GM04504 (cell line): ENCODE measurements around the gene ASIC4.

Experiments
- DNase-seq: peaks from one replicate; pipeline ENCODE4 v3.0.0-alpha.2; 2012; ENCODE audit warnings: low read depth

Gene ASIC4, protein sequence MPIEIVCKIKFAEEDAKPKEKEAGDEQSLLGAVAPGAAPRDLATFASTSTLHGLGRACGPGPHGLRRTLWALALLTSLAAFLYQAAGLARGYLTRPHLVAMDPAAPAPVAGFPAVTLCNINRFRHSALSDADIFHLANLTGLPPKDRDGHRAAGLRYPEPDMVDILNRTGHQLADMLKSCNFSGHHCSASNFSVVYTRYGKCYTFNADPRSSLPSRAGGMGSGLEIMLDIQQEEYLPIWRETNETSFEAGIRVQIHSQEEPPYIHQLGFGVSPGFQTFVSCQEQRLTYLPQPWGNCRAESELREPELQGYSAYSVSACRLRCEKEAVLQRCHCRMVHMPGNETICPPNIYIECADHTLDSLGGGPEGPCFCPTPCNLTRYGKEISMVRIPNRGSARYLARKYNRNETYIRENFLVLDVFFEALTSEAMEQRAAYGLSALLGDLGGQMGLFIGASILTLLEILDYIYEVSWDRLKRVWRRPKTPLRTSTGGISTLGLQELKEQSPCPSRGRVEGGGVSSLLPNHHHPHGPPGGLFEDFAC

DNA sequence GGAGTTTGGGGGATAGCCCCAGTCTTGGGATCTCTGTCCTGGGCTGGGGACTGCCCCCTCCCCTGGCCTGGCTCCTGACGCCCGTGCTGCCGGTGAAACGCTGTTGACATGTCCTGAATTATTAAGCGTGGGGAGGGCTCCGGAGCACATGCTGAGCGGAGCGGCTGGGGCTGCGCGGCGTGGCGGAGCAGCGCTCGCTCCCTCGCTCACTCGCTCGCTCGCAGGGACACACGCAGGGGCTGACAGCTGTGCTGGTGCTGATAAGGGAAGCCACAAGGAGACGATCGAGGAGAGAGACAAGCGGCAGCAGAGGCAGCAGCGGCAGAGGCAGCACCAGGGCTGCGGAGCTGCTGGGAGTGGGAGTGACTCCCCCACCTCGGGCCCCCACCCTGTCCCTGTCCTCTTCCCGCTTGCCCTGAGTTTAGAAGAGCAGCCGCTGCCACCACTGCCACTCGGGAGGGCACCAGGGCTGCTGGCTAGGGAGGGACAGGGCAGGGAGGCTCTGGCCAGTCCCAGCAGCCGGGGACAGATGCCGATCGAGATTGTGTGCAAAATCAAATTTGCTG is at the start of gene ASIC4:
Gene ASIC4, plus strand, starts transcription at position 287 of the 566 bp plus-strand sequence. Its CDS starts 243 bp downstream, at position 530.
- no peak for DNase-seq

DNA sequence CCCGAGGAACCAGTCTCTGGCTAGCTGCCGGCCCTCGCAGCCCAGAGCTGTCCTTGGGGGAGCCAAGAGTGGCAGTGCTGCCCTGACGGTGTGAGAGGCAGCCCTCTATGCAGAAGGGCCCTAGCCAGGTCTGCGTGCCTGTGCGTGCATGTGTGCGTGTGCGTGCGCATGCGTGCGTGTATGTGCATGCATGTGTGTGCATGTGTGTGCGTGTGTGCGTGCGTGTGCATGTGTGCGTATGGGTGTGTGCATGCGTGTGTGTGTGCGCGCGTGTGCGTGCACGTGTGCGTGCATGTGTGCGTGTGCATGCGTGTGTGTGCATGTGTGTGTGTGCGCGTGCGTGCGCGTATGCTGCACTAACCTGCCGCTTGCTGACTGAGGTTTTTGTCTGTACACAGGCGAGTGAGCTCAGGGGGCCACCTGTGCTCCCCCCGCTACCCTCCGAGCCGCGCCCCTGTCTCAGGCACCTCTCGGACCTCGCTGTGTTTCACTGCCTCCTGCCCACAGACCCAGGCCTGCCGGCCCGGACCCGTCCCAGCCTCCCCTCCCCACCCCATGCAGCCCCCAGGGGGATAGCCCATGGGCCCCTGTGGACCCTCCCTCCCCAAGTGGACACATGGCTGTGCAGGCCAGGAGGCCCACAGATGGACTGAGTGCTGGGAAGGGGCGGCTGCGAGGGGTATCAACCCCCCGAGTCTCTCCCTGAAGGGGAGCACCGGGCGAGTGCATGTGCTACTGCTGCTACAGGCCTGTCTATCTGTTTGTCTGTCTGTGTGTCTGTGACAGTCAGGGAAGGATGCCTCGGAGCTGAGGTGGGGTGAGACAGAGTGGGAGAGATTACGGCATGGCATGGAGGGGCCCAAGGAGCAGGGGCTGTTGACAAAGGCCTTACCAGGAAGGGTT is 48.4 kb upstream of the ASIC4 start:
- no peak for DNase-seq

DNA sequence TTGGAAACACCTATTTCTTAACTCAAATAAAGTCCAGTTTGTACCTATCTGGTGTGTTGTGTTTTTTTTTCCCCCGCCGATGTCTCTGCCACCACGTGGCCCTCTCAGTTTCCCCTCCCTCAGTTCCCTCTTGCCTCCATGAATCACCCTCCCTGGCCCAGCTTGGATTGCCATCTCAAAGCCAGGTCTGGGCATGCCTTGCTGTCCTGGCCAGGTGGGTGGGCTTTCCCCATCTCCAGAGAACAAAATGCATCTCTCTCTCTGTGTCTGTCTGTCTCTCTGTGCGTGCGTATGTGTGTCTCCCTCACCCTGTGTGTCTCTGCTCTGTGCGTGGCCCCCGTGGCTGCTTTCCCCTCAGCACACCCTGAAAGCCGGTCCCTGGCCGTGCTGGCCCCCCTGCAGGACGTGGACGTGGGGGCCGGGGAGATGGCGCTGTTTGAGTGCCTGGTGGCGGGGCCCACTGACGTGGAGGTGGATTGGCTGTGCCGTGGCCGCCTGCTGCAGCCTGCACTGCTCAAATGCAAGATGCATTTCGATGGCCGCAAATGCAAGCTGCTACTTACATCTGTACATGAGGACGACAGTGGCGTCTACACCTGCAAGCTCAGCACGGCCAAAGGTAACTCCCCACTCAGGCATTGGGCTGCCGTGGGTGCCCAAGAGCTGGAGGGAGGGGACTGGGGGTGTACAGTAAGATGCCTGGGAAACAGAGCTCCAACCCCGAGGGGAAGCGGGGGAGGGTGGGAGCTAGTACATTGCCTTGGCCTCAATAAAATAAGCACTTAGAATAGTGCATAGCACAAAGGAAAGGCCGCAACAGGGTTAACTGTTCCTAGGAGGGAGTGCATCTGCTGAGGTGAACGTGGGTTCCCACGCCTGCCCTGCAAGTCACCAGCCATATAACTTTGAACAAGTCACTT is 47.2 kb upstream of the ASIC4 start:
- DNase-seq: no peak

DNA sequence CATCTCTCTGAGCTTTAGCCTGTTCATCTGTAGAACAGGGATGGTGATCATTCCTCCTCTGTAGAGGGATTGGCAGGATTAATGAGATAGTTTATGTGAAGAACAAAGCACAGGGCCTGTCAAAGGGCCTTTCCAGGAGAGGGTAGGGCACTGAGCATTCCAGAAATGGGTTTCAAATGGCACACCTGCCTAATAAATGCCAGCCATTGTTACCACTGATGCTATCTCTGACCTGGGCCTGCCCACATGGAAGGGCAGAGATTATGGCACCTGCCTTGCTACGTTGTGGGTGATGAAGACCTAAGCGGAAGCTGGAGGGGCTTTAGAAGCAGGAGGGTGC is 46.6 kb upstream of the ASIC4 start:
- no peak for DNase-seq

DNA sequence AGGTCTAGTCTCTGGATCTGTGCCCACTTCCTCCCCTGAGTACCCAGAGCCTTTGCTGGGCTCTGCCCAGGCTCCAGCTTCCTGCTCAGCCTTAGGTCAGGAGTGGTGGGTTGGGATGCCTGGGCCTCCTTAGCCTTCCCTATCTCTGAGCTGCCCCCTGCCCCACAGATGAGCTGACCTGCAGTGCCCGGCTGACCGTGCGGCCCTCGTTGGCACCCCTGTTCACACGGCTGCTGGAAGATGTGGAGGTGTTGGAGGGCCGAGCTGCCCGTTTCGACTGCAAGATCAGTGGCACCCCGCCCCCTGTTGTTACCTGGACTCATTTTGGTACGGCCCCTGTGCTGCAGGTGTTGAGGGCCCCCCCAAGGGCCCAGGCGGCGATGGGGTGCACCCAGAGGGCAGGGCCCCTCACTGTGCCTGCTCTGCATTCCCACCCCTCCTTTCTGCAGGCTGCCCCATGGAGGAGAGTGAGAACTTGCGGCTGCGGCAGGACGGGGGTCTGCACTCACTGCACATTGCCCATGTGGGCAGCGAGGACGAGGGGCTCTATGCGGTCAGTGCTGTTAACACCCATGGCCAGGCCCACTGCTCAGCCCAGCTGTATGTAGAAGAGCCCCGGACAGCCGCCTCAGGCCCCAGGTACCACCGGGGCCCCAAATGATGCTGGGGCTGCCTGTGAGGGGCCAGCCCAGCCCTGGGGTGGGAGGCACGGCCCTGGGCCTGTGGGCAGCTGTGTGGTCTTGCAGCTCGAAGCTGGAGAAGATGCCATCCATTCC is 45.7 kb upstream of the ASIC4 start:
- DNase-seq: no peak

DNA sequence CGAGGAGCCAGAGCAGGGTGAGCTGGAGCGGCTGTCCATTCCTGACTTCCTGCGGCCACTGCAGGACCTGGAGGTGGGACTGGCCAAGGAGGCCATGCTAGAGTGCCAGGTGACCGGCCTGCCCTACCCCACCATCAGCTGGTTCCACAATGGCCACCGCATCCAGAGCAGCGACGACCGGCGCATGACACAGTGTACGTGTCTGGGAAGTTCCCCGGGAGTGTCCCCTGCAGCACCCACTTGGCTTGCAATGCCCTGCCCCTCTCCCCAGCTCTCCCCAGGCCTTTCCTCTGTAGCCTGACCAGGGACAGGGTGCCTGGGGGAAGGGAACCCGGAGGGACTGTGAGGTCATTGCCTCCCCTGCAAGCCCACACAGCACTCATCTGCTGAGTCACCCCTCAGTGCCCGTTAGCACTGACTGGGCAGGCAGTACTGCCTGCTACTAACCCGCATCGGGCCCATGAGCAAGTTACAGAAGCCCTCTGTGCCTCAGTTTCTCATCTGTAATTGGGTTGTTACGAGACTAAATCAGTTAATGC is 45.0 kb upstream of the ASIC4 start:
- DNase-seq: no peak

DNA sequence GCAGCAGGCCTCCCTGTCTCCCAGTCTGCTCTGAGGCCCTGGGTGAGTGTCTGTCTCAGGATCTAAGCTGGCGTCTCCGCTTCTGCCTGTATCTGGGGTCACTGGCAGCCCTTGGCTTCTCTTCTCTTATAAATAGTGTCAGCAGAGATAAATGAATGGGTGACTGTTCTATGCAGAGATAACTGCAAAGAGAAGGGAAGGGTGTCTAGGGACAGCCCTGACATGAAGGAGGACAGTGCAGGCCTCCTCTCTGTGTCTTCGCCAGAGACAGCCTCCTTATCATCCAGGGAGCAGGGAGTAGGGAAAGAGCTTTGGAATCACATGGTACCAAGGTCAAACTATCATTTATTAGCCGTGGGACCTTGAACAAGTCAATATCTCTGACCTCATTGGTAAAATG is 43.9 kb upstream of the ASIC4 start:
- no peak for DNase-seq

DNA sequence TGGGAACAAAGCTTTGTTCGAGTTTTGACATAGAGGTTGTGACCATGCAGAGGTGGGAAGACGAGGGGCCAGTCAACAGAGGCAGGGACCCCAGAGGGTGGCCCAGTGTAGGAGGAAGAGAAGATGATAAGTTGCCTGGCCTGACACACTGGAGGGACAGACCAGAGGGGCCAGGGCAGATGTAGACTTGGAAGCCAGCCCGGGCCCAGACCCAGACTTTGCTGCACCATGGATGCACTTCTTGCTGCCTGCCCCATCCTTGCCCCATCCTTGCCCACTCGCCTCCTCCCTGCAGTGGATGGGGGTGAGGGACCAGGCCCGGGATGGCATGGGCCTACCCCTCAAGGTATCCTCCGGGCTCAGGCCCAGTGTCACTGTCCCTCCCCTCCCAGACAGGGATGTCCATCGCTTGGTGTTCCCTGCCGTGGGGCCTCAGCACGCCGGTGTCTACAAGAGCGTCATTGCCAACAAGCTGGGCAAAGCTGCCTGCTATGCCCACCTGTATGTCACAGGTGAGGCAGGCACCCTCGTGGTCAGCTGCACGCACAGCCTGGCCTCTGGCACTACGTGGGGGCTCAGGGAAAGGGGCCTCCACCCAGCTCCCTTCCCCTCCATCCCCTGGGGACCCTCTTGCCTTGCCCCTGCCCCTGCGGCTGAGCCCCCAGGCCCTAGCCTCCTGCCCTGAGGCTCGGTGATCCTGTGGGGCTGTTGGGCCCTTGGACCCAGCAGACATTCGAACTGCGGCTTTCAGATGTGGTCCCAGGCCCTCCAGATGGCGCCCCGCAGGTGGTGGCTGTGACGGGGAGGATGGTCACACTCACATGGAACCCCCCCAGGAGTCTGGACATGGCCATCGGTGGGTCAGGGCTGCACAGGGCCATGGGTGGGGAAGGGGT is 42.6 kb upstream of the ASIC4 start:
- no peak for DNase-seq

DNA sequence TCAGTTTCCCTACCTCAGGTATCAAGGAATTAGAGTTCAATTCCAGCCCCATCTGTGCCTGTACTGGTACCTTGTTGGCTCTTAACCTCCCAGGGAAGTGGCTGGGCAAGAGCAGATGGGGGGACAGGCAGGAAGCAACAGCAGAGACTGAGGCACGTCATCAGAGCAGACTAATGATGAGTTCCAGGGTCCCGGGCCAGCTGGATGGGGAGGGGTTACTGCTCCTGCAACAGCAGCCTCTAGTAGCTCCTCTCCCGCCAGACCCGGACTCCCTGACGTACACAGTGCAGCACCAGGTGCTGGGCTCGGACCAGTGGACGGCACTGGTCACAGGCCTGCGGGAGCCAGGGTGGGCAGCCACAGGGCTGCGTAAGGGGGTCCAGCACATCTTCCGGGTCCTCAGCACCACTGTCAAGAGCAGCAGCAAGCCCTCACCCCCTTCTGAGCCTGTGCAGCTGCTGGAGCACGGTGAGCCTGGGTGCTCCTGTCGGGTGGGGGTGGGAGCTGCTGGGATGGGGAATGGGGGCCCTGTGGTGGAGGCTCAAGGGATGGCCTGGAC is 41.6 kb upstream of the ASIC4 start:
- no peak for DNase-seq

DNA sequence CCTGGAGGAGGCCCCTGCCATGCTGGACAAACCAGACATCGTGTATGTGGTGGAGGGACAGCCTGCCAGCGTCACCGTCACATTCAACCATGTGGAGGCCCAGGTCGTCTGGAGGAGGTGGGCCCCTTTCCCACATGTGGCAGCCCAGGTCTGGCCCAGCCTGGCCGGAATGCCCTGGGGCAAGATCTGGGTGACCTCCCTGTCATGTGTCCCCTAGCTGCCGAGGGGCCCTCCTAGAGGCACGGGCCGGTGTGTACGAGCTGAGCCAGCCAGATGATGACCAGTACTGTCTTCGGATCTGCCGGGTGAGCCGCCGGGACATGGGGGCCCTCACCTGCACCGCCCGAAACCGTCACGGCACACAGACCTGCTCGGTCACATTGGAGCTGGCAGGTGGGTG is 40.8 kb upstream of the ASIC4 start:
- no peak for DNase-seq

DNA sequence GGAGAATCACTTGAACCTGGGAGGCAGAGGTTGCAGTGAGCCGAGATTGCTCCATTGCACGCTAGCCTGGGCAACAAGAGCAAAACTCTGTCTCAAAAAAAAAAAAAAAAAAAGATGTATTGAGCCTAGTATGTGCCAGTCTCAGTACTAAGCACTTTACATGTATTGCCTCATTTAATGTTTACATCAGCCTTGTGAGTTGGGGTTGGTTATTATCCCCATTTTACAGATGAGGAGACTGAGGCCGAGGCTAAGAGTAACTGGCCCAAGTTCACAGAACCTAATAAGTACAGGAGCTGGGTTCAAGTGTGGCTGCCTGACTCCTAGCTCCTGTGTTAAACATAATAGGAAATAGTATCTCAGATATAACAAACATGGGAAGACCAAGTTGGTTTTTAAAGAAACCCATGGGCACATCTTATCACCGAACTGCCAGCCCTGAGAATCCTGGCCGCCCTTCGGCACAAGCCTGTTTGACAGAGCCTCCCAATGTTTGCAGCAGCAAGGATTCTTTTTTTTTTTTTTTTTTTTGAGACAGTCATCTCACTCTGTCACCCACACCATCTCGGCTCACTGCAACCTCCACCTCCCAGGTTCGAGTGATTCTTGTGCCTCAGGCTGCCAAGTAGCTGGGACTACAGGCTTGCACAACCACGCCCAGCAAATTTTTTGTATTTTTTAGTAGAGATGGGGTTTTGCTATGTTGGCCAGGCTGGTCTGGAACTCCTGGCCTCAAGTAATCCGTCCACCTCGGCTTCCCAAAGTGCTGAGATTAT is 39.8 kb upstream of the ASIC4 start:
- DNase-seq: no peak

DNA sequence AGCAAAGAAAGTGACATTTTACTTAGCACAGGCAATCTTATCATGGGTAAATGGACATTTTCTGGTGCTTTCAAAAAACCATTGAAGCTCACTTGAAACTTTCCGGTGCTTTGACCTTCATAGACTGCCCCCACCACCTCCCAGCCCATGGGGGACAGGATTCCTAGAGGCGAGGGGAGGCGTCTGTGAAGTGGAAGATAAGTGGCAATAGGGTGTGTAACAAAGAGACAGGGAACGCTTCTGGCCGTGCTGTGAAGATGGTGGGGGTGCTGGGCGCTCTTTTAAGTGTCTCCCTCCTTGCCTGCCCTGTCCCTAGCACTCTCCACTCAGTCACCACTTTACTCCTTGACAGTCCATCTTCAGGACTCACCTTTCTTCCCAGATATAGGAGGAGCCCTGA is 39.0 kb upstream of the ASIC4 start:
- DNase-seq: no peak

DNA sequence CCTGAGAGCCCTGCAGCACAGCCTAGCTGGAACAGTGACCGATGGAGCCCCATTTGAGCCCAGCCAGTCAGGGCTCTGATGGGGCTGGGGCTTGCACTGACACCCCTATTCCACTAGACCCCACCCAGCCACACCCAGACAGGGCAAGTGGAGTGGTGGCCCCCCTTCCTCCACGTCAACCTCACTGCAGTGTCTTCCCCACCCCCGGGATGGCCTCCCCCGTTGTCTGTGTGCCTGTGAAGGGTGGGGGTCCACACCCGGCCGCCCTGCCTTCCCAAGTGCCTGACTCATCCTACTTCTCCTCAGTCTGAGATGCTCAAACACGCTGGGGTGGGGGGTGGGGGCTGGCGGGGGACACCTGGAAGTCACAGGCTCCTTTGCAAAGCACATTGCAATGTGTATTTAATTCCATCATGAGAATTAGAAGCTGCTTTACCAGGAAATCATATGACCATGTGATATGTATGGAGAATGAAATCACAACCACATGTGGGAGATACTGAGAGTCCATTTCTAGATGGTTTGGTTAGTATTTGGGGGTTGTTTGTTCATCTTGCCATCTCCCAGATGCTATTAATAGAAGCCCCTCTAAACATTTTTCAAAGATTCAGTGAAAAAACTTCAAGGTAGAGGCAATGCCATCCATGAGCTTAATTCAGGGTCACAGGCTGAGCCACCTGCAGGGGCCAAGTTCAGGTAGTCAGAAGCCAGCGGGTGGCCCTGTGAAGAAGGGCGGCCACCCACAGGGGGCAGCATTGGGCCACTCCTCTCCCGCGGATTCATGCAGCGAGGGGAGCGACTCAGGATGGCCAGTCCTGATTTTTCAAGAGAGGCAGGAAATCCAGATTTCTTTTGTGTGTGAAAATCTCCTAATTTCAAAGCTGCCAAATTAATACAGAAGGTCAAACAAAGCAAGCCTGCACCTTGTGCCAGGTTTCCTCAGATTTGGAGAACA is 38.3 kb upstream of the ASIC4 start:
- DNase-seq: no peak

DNA sequence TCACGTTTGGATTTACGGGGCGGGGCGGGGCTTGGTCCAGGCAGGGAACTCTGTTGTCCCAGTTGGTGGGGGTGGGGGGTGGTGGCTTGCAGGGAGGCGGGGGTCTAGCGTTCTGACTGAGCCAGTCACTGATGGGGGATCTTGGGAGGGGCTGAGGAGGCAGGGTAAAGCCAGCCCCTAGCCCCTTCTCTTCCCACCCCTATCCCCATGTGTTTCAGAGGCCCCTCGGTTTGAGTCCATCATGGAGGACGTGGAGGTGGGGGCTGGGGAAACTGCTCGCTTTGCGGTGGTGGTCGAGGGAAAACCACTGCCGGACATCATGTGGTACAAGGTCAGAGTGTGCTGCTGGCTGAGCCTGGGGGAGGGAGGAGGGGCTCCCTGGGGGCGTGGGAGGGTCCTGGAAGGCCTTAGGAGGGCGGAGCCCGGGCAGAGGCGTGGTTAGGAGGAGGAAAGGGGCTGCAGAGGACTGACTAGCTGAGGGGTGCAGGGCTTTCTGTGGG is 37.6 kb upstream of the ASIC4 start:
- DNase-seq: no peak

DNA sequence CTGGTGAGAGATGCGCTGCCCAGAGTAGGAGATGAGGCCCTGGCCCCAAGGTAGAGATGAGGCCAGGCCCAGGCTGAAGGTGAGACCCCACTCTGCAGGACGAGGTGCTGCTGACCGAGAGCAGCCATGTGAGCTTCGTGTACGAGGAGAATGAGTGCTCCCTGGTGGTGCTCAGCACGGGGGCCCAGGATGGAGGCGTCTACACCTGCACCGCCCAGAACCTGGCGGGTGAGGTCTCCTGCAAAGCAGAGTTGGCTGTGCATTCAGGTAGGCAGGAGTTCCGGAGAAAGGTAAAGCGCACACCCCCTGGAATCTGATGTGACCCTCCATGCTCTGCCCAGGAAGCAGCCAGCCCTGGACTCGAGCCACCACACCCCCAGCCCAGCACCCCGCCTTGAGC is 37.1 kb upstream of the ASIC4 start:
- DNase-seq: no peak

DNA sequence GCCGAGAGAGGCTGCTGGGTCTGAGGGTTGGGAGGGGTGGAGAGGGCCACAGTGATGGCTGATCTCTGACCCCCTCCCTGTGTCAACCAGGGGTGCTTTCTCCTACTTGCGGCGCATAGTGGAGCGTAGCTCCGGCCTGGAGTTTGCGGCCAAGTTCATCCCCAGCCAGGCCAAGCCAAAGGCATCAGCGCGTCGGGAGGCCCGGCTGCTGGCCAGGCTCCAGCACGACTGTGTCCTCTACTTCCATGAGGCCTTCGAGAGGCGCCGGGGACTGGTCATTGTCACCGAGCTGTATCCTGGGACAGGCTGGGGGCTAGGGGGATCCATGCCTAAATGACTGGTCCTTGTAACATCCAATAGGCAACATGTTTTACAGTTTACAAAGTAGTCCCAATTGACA is 36.5 kb upstream of the ASIC4 start:
- DNase-seq: no peak

DNA sequence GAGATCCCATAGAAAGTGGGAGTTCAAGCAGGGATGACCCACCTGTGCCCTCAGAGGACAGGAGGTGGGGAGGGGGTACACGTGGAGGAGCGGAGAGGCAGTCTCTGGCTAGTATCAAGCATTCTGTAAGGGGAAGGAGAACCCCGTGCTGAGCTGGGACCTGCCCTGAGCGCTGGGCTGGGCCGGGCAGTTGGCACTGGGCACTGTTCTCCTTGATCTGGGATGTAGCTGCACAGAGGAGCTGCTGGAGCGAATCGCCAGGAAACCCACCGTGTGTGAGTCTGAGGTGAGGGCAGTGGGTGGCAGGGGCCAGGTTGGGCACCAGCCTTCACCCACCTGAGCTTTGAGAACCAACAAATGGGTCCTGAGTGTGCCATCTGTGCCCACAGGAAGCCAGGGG is 35.4 kb upstream of the ASIC4 start:
- DNase-seq: no peak
